Vagina (tissue), 2 donors: Measurements from ENCODE around the gene MOV10L1.

ENCODE experiments used
- POLR2A ChIP-seq, 2 donors: fragments of 450-650 bp; IDR thresholded peaks; one replicate each; pipeline ENCODE4 v1.6.1; 2017; ENCODE audit warnings: antibody characterized with exemption in 2 of 2, mild to moderate bottlenecking in 2 of 2, moderate library complexity in 2 of 2
- TF ChIP-seq, protein P1 (sequence below), 3 experiments: fragments of 450-650 bp in 2 of 3; fragments of 200-600 bp in 1 of 3; sonication (generic) in 1 of 3; IDR thresholded peaks; one replicate each; pipeline ENCODE4 v1.5.1; 2017 to 2019; ENCODE audit warnings: antibody characterized with exemption in 3 of 3, mild to moderate bottlenecking in 2 of 3, moderate library complexity in 2 of 3

GRCh38 chr22:50102946-50103345 is 13.1 kb downstream of the MOV10L1 start:
- TF ChIP-seq, protein P1, sequence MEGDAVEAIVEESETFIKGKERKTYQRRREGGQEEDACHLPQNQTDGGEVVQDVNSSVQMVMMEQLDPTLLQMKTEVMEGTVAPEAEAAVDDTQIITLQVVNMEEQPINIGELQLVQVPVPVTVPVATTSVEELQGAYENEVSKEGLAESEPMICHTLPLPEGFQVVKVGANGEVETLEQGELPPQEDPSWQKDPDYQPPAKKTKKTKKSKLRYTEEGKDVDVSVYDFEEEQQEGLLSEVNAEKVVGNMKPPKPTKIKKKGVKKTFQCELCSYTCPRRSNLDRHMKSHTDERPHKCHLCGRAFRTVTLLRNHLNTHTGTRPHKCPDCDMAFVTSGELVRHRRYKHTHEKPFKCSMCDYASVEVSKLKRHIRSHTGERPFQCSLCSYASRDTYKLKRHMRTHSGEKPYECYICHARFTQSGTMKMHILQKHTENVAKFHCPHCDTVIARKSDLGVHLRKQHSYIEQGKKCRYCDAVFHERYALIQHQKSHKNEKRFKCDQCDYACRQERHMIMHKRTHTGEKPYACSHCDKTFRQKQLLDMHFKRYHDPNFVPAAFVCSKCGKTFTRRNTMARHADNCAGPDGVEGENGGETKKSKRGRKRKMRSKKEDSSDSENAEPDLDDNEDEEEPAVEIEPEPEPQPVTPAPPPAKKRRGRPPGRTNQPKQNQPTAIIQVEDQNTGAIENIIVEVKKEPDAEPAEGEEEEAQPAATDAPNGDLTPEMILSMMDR (IDR thresholded peaks at IDR 0.05) = no peak
- no peak for TF ChIP-seq POLR2A (IDR thresholded peaks at IDR 0.05)
